ENCODE results near the gene ATP6V1B1. TPM values are rescaled to one million over a fixed set of nuclear protein-coding genes. Genes with fewer than 3 reads are reported as not detected.

ATP6V1B1 gene
- total RNA-seq, 1 experiment from 2014 or later = 4.0 TPM

GRCh38 chr2:70903171-70903570 is 32.5 kb upstream of the ATP6V1B1 start:
- Mint-ChIP-seq H3K4me3 (ENCODE audit: unreplicated experiment) (no peak overlapping the region), H3K4me1 (ENCODE audit: low read depth, unreplicated experiment) (no peaks in the 10 kb centered on the region), H3K9me3 (ENCODE audit: unreplicated experiment) (no peaks in the 10 kb centered on the region), H3K27ac (ENCODE audit: unreplicated experiment) (no peak overlapping the region), H3K27me3 (ENCODE audit: insufficient read depth, unreplicated experiment) (peaks cover 10% of the 10 kb centered on the region), H3K36me3 (ENCODE audit: insufficient read depth, unreplicated experiment) (peaks cover 6% of the 10 kb centered on the region)
- intact Hi-C loops (cut with micrococcal nuclease; ENCODE audit: unreplicated experiment) = no loop called here
- no TSS peak for BruUV-seq (replicated peaks)
- H3K36me3 ChIP-seq (ENCODE audit: control insufficient read depth, insufficient read depth, low read length) = no peaks in the 10 kb centered on the region
- H3K4me3 ChIP-seq (ENCODE audit: low read depth, low read length) = no peak overlapping the region
- DNase-seq = no peak
- no peaks in the 10 kb centered on the region for H3K9me3 ChIP-seq
- ChIA-PET CTCF (no interaction called here), POLR2A (no interaction called here)
- peaks cover 11% of the 10 kb centered on the region; the same call in 1 of the 2 replicates for H3K4me1 ChIP-seq
- TF ChIP-seq CTCF (IDR thresholded peaks at IDR 0.05; ENCODE audit: insufficient read depth in 1 of 2, low read depth in 1 of 2, low read length in 1 of 2, severe bottlenecking in 1 of 2, unreplicated experiment in 1 of 2) = no peak
- H3K27me3 ChIP-seq (replicated peaks; ENCODE audit: control insufficient read depth, insufficient read depth, low read length) = no peaks in the 10 kb centered on the region

GRCh38 chr2:70903641-70904340 is 31.9 kb upstream of the ATP6V1B1 start:
- Mint-ChIP-seq H3K9me3 (ENCODE audit: unreplicated experiment) (no peaks in the 10 kb centered on the region), H3K36me3 (ENCODE audit: insufficient read depth, unreplicated experiment) (peaks cover 6% of the 10 kb centered on the region), H3K27me3 (ENCODE audit: insufficient read depth, unreplicated experiment) (peaks cover 4% of the 10 kb centered on the region), H3K27ac (ENCODE audit: unreplicated experiment) (no peak overlapping the region), H3K4me1 (ENCODE audit: low read depth, unreplicated experiment) (no peaks in the 10 kb centered on the region), H3K4me3 (ENCODE audit: unreplicated experiment) (no peak overlapping the region)
- Histone ChIP-seq H3K36me3 (ENCODE audit: control insufficient read depth, insufficient read depth, low read length) (no peaks in the 10 kb centered on the region), H3K4me3 (ENCODE audit: low read depth, low read length) (no peak overlapping the region), H3K27me3 (replicated peaks; ENCODE audit: control insufficient read depth, insufficient read depth, low read length) (no peaks in the 10 kb centered on the region), H3K9me3 (no peaks in the 10 kb centered on the region), H3K4me1 (peaks cover 11% of the 10 kb centered on the region; the same call in 1 of the 2 replicates)
- no peak for TF ChIP-seq CTCF (IDR thresholded peaks at IDR 0.05; ENCODE audit: insufficient read depth in 1 of 2, low read depth in 1 of 2, low read length in 1 of 2, severe bottlenecking in 1 of 2, unreplicated experiment in 1 of 2)
- no TSS peak for BruUV-seq (replicated peaks)
- DNase-seq = no peak
- POLR2A ChIA-PET = no interaction called here
- CTCF ChIA-PET = no interaction called here
- intact Hi-C loops (cut with micrococcal nuclease; ENCODE audit: unreplicated experiment) = no loop called here

GRCh38 chr2:70904371-70905216 is 31.1 kb upstream of the ATP6V1B1 start:
- no peak overlapping the region for H3K27ac Mint-ChIP-seq (ENCODE audit: unreplicated experiment)
- no peak for DNase-seq
- Histone ChIP-seq H3K4me1 (peaks cover 11% of the 10 kb centered on the region; the same call in 1 of the 2 replicates), H3K4me3 (ENCODE audit: low read depth, low read length) (no peak overlapping the region), H3K36me3 (ENCODE audit: control insufficient read depth, insufficient read depth, low read length) (no peaks in the 10 kb centered on the region), H3K9me3 (no peaks in the 10 kb centered on the region), H3K27me3 (replicated peaks; ENCODE audit: control insufficient read depth, insufficient read depth, low read length) (no peaks in the 10 kb centered on the region)
- ChIA-PET POLR2A (no interaction called here), CTCF (no interaction called here)
- no peak for TF ChIP-seq CTCF (IDR thresholded peaks at IDR 0.05; ENCODE audit: insufficient read depth in 1 of 2, low read depth in 1 of 2, low read length in 1 of 2, severe bottlenecking in 1 of 2, unreplicated experiment in 1 of 2)
- H3K36me3 Mint-ChIP-seq (ENCODE audit: insufficient read depth, unreplicated experiment) = peaks cover 6% of the 10 kb centered on the region
- no peaks in the 10 kb centered on the region for H3K4me1 Mint-ChIP-seq (ENCODE audit: low read depth, unreplicated experiment)
- no peaks in the 10 kb centered on the region for H3K27me3 Mint-ChIP-seq (ENCODE audit: insufficient read depth, unreplicated experiment)
- H3K4me3 Mint-ChIP-seq (ENCODE audit: unreplicated experiment) = no peak overlapping the region
- no TSS peak for BruUV-seq (replicated peaks)
- H3K9me3 Mint-ChIP-seq (ENCODE audit: unreplicated experiment) = no peaks in the 10 kb centered on the region
- intact Hi-C loops (cut with micrococcal nuclease; ENCODE audit: unreplicated experiment) = no loop called here

Data from Caco-2 (cell line).